ENCODE data around the gene SLC25A44.

Gene SLC25A44

DNA sequence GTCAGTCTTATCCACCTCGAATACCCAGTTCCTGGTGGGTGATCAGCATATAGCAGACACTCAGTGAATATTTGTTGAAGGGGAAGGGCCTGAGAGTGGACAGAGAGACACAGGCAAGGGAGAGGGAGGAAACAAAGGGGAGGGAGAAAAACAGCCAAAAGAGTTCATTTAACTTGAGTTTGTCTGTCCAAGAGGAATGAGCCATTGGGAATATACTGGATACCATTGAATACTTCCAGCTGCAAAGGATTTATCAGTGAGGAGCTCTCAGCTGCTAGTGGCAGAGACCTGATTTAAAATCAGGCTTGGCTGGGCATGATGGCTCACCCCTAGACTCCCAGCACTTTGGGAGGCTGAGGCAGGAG, 36.6 kb downstream of the SLC25A44 start:
- Mint-ChIP-seq H3K4me1 (ENCODE audit: low read depth) (peaks cover 26% of the 10 kb centered on the region), H3K4me3 (no peak overlapping the region), H3K9me3 (no peaks in the 10 kb centered on the region), H3K27me3 (no peaks in the 10 kb centered on the region), H3K27ac (no peak overlapping the region), H3K36me3 (ENCODE audit: low read depth) (peaks cover 78% of the 10 kb centered on the region)
- no peak for DNase-seq

- Mint-ChIP-seq H3K4me1 (ENCODE audit: low read depth) (peaks cover 15% of the 10 kb centered on the region), H3K27ac (peak overlapping the region; percentile 40), H3K4me3 (no peak overlapping the region)
Measured at GRCh38 chr1:156232201-156232894, 38.4 kb downstream of the SLC25A44 start.

DNA sequence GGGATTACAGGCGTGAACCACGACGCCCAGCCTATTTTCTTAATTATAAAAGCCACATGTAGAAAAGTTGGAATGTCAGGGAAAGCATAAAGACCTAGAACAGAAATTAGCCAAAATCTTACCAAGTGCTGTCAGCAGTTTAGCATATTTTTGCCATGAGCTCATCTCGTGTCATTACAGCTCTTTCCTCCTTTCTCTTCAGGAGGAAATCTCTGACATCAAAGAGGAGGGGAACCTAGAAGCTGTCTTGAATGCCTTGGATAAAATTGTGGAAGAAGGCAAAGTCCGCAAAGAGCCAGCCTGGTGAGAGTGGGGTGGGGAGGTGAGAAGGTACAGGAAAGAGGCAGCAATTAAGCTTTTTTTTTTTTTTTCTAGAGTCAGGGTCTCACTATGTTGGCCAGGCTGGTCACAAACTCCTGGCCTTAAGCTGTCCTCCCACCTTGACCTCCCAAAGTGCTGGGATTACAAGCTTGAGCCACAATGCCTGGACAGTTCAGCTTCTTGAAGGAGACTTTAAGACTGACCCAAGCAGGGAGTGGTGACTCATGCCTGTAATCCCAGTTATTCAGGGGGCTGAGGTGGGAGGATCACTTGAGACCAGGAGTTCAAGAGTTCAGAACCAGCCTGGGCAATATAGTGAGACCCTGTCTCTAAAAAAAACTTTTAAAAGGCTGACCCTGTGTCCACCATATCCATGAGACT, 39.7 kb downstream of the SLC25A44 start:
- DNase-seq, result no peak
- peaks cover 87% of the 10 kb centered on the region for H3K36me3 Mint-ChIP-seq (ENCODE audit: low read depth)
- no peaks in the 10 kb centered on the region for H3K27me3 Mint-ChIP-seq
- H3K9me3 Mint-ChIP-seq, result no peaks in the 10 kb centered on the region
- peak overlapping the region; percentile 72 for H3K27ac Mint-ChIP-seq
- no peak overlapping the region for H3K4me3 Mint-ChIP-seq
- H3K4me1 Mint-ChIP-seq (ENCODE audit: low read depth), result peaks cover 18% of the 10 kb centered on the region

More at GRCh38 chr1:156232201-156232894, 38.4 kb downstream of the SLC25A44 start:
- H3K9me3 Mint-ChIP-seq, result no peaks in the 10 kb centered on the region
- no peak for DNase-seq
- no peaks in the 10 kb centered on the region for H3K27me3 Mint-ChIP-seq
- peaks cover 83% of the 10 kb centered on the region for H3K36me3 Mint-ChIP-seq (ENCODE audit: low read depth)

- peaks cover 88% of the 10 kb centered on the region for H3K36me3 Mint-ChIP-seq (ENCODE audit: low read depth)
- DNase-seq, result no peak
- no peak overlapping the region for H3K27ac Mint-ChIP-seq
- peaks cover 15% of the 10 kb centered on the region for H3K4me1 Mint-ChIP-seq (ENCODE audit: low read depth)
- no peak overlapping the region for H3K4me3 Mint-ChIP-seq
- H3K9me3 Mint-ChIP-seq, result no peaks in the 10 kb centered on the region
- H3K27me3 Mint-ChIP-seq, result no peaks in the 10 kb centered on the region
Measured at GRCh38 chr1:156236164-156236563, 42.3 kb downstream of the SLC25A44 start.

- no peak overlapping the region for H3K27ac Mint-ChIP-seq
- H3K27me3 Mint-ChIP-seq, result no peaks in the 10 kb centered on the region
- peaks cover 88% of the 10 kb centered on the region for H3K36me3 Mint-ChIP-seq (ENCODE audit: low read depth)
- H3K4me3 Mint-ChIP-seq, result no peak overlapping the region
- DNase-seq, result no peak
- H3K4me1 Mint-ChIP-seq (ENCODE audit: low read depth), result peaks cover 10% of the 10 kb centered on the region
- no peaks in the 10 kb centered on the region for H3K9me3 Mint-ChIP-seq
Measured at GRCh38 chr1:156238248-156238647, 44.3 kb downstream of the SLC25A44 start.

DNA sequence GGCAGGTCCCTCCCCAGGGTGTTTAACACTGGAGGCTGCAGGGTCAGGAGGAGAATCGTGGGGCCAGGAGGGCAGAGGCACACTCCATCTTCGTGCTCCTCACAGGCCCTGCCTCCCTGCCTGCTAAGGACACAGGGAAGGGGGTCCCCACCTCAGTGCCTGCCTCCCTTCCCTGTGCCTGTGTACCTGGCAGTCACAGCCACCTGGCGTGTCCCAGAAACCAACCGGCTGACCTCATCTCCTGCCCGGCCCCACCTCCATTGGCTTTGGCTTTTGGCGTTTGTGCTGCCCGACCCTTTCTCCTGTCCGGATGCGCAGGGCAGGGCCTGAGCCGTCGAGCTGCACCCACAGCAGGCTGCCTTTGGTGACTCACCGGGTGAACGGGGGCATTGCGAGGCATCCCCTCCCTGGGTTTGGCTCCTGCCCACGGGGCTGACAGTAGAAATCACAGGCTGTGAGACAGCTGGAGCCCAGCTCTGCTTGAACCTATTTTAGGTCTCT, 47.5 kb downstream of the SLC25A44 start:
- Mint-ChIP-seq H3K27ac (no peak overlapping the region), H3K36me3 (ENCODE audit: low read depth) (peaks cover 62% of the 10 kb centered on the region), H3K27me3 (no peaks in the 10 kb centered on the region), H3K9me3 (no peaks in the 10 kb centered on the region), H3K4me1 (ENCODE audit: low read depth) (peaks cover 28% of the 10 kb centered on the region), H3K4me3 (no peak overlapping the region)
- DNase-seq, result no peak

DNA sequence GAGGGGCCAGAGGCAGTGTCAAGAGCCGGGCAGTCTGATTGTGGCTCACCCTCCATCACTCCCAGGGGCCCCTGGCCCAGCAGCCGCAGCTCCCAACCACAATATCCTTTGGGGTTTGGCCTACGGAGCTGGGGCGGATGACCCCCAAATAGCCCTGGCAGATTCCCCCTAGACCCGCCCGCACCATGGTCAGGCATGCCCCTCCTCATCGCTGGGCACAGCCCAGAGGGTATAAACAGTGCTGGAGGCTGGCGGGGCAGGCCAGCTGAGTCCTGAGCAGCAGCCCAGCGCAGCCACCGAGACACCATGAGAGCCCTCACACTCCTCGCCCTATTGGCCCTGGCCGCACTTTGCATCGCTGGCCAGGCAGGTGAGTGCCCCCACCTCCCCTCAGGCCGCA, 48.0 kb downstream of the SLC25A44 start, which contains the start of gene BGLAP:
TSS of gene BGLAP (plus strand) at position 259 of the 400 bp plus-strand sequence. CDS start at position 307, 48 bp downstream.
- Mint-ChIP-seq H3K9me3 (no peaks in the 10 kb centered on the region), H3K4me3 (no peak within 1 kb of the TSS), H3K36me3 (ENCODE audit: low read depth) (peaks cover 56% of the 10 kb centered on the region), H3K4me1 (ENCODE audit: low read depth) (peaks cover 30% of the 10 kb centered on the region), H3K27me3 (no peaks in the 10 kb centered on the region), H3K27ac (peak within 1 kb of the TSS; percentile 63)
- no peak for DNase-seq

DNA sequence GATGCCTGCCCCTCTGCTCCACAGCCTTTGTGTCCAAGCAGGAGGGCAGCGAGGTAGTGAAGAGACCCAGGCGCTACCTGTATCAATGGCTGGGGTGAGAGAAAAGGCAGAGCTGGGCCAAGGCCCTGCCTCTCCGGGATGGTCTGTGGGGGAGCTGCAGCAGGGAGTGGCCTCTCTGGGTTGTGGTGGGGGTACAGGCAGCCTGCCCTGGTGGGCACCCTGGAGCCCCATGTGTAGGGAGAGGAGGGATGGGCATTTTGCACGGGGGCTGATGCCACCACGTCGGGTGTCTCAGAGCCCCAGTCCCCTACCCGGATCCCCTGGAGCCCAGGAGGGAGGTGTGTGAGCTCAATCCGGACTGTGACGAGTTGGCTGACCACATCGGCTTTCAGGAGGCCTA, 48.8 kb downstream of the SLC25A44 start:
- peaks cover 51% of the 10 kb centered on the region for H3K36me3 Mint-ChIP-seq (ENCODE audit: low read depth)
- no peak for DNase-seq
- H3K9me3 Mint-ChIP-seq, result no peaks in the 10 kb centered on the region
- no peaks in the 10 kb centered on the region for H3K27me3 Mint-ChIP-seq
- peak overlapping the region; percentile 63 for H3K27ac Mint-ChIP-seq
- peaks cover 29% of the 10 kb centered on the region for H3K4me1 Mint-ChIP-seq (ENCODE audit: low read depth)
- H3K4me3 Mint-ChIP-seq, result no peak overlapping the region

DNA sequence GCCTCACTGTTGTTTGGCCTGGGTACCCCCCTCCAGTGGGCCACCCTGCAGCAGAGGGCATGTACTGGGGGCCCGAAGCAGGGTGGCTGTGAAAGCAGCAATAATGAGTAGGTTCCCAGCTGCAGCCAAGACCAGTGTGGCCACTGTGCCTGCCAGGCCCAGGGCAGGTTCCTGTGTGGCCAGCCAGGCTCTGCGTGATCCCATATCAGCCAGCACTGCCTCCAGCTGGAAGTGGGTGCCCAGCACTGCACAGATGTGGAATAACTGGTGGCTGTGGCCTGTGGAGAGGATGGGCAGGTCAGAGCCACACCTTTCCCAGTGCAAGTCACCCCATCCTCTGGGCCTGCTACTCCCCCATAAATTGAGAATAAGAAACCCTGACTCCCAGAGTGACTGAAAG, 50.2 kb downstream of the SLC25A44 start:
- no peak for DNase-seq
- Mint-ChIP-seq H3K27ac (peak overlapping the region; percentile 65), H3K4me3 (no peak overlapping the region), H3K9me3 (no peaks in the 10 kb centered on the region), H3K36me3 (ENCODE audit: low read depth) (peaks cover 43% of the 10 kb centered on the region), H3K4me1 (ENCODE audit: low read depth) (peaks cover 22% of the 10 kb centered on the region), H3K27me3 (no peaks in the 10 kb centered on the region)

DNA sequence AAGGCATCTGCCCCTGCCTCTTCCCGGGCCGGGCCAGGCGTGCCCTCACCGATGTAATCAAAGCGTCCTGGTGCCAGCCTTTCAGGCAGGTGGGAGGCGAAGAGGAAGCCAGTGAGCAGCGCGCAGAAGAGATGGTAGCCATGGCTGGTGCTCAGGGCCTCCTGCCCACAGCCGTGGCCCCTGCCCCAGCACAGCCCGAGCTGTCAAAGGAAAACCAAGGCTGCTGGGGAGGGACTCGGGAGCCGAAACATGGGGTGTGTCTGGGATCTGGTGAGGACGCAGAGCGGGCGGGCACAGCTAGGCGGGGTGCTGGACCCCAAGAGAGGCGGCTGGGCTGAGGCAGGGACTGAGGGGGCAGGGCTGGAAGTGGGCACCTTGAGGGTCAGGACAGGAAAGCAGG, 50.8 kb downstream of the SLC25A44 start:
- peak overlapping the region; percentile 86 for H3K27ac Mint-ChIP-seq
- H3K9me3 Mint-ChIP-seq, result no peaks in the 10 kb centered on the region
- peak overlapping the region; percentile 63 for H3K4me3 Mint-ChIP-seq
- peaks cover 22% of the 10 kb centered on the region for H3K4me1 Mint-ChIP-seq (ENCODE audit: low read depth)
- H3K27me3 Mint-ChIP-seq, result no peaks in the 10 kb centered on the region
- DNase-seq, result no peak
- H3K36me3 Mint-ChIP-seq (ENCODE audit: low read depth), result peaks cover 43% of the 10 kb centered on the region

- DNase-seq, result peak; percentile 69
- H3K4me3 Mint-ChIP-seq, result peak overlapping the region; percentile 63
- peaks cover 45% of the 10 kb centered on the region for H3K36me3 Mint-ChIP-seq (ENCODE audit: low read depth)
- peaks cover 22% of the 10 kb centered on the region for H3K4me1 Mint-ChIP-seq (ENCODE audit: low read depth)
- no peaks in the 10 kb centered on the region for H3K9me3 Mint-ChIP-seq
- peak overlapping the region; percentile 86 for H3K27ac Mint-ChIP-seq
- H3K27me3 Mint-ChIP-seq, result no peaks in the 10 kb centered on the region
Measured at GRCh38 chr1:156245451-156246232, 51.7 kb downstream of the SLC25A44 start.

- Mint-ChIP-seq H3K27ac (peak overlapping the region; percentile 8), H3K36me3 (ENCODE audit: low read depth) (peaks cover 46% of the 10 kb centered on the region), H3K9me3 (no peaks in the 10 kb centered on the region), H3K4me1 (ENCODE audit: low read depth) (peaks cover 22% of the 10 kb centered on the region), H3K4me3 (no peak overlapping the region), H3K27me3 (no peaks in the 10 kb centered on the region)
- DNase-seq, result peak; percentile 47
Measured at GRCh38 chr1:156246241-156246780, 52.4 kb downstream of the SLC25A44 start.

- Mint-ChIP-seq H3K4me3 (no peak overlapping the region), H3K9me3 (no peaks in the 10 kb centered on the region), H3K4me1 (ENCODE audit: low read depth) (peaks cover 22% of the 10 kb centered on the region), H3K36me3 (ENCODE audit: low read depth) (peaks cover 46% of the 10 kb centered on the region), H3K27ac (peak overlapping the region; percentile 37), H3K27me3 (no peaks in the 10 kb centered on the region)
- peak; percentile 46 for DNase-seq
Measured at GRCh38 chr1:156246781-156247459, 53.0 kb downstream of the SLC25A44 start.

All from activated T-cell treated with anti-CD3 and anti-CD28 coated beads, Interleukin-2, amount 50 U/mL, for 24 hours (primary cell).